ENCODE data around the gene IL1R1.

GRCh38 chr2:102111823-102112222 lies 30.7 kb upstream of the IL1R1 start:
- TF ChIP-seq CTCF (IDR thresholded peaks at IDR 0.05 in 8 of 11, conservative IDR thresholded peaks at IDR 0.05 in 3 of 11) (no peak), POLR2A (IDR thresholded peaks at IDR 0.05) (no peak)

Data from spleen (tissue), 7 donors.